Measurements from ENCODE around the gene HMGCS1.
"Not testable (repeated sequence)": the region's sequence is repeated elsewhere in the genome, so short reads cannot be mapped to it uniquely, and the experiment has no call there.

Gene HMGCS1

GRCh38 chr5:43270645-43271044, 42.6 kb downstream of the HMGCS1 start:
- DNase-seq: no peak

- no peak for DNase-seq
Measured at GRCh38 chr5:43268188-43268820, 44.9 kb downstream of the HMGCS1 start.

DNA sequence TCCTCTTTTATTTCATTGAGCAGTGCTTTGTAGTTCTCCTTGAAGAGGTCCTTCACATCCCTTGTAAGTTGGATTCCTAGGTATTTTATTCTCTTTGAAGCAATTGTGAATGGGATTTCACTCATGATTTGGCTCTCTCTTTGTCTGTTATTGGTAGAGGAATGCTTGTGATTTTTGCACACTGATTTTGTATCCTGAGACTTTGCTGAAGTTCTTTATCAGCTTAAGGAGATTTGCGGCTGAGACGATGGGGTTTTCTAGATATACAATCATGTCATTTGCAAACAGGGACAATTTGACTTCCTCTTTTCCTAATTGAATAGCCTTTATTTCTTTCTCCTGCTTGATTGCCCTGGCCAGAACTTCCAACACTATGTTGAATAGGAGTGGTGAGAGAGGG, 50.9 kb downstream of the HMGCS1 start:
- DNase-seq: not testable (repeated sequence)

GRCh38 chr5:43258116-43258515, 55.1 kb downstream of the HMGCS1 start:
- no peak for DNase-seq

GRCh38 chr5:43256261-43256966, 56.8 kb downstream of the HMGCS1 start:
- no peak for DNase-seq

DNA sequence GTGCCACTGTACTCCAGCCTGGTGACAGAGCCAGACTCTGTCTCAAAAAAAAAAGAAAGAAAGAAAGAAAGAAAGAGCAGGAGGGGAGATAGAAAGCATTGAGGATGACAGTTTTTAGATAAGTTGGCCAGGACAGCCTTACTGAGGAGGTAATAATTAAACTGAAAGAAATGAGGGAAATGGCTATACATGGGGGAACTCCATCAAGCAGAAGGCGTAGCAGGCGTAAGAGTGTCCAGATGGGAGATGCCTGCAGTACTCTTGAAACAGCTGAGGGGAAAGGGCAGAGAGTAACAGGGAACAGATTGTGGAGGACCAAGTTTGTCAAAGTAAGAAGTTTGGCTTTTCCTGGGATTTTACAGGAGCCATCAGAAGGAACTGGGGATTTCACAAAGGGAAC, 57.5 kb downstream of the HMGCS1 start:
- no peak for DNase-seq

DNA sequence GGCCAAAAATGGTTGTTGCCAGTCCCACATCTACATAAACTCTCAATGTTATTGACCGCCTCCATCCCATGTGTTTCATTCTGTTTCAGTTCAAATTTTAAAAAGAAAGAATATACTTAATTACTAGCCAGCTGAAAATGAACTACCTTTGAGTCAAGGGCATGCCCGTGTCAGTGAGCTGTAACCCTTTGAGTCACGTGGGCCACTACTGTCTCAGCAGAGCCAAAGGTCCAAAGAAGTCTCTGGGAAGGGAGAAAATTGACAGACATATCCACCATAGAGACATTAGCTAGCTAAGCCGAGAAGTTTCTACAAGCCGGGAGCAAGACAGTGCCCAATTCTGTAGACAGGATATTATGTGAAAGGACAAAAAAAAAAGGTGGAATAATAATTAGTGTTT, 61.5 kb downstream of the HMGCS1 start:
- no peak for DNase-seq

- no peak for DNase-seq
Measured at GRCh38 chr5:43245724-43246385, 67.4 kb downstream of the HMGCS1 start.

GRCh38 chr5:43244823-43245565, 68.2 kb downstream of the HMGCS1 start:
- DNase-seq: no peak

DNA sequence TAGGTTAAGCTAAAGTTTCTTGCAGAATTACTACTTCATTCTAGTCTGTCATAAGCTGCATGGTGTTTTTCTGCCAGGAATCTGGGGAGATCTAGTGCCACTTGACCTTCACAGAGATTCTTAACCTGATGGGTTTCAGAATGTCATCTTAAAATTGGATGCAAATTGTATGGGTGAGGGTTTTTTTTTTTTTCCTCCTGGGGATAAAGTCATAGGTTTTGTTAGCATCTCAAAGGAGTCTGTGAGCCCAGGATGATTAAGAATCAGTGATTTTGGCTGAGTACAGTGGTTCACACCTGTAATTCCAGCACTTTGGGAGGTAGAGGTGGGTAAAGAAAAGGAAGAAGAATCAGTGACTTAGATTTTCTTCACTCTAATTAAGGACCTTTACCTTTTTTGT, 69.9 kb downstream of the HMGCS1 start:
- DNase-seq: no peak

DNA sequence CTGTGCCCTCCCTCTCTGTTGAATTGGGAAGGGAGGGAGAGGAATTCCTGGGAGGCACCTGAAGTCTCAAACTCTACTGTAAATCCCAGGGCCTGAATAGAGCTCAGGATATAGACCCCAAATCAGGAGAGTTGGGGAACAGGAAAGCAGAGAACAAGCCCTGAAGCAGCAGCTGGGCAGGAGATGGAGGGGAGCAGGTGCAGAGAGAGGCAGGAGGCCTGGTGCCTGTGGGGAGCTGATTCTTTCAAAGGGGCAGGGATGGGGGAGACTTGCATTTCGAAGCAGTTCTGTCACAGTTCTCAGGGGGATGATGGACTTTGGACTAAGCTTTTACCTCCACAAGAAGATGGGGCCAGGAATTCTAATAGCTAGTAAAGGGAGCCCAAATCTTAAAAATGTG, 71.0 kb downstream of the HMGCS1 start:
- no peak for DNase-seq
